NCI-H345 treated with DMSO at 0.1 percent for 48 hours (cell line): Measurements from ENCODE around the gene TEKT4.
"Not testable (repeated sequence)": the region's sequence is repeated elsewhere in the genome, so short reads cannot be mapped to it uniquely, and the experiment has no call there.

Experiments
- DNase-seq: peaks from one replicate; lab custom pipeline; 2025; ENCODE audit not compliant: unreplicated experiment; lab: John Stamatoyannopoulos, UW

TEKT4 gene

GRCh38 chr2:94875820-94876522, 4.7 kb downstream of the TEKT4 start:
- no peak for DNase-seq

- no peak for DNase-seq
Measured at GRCh38 chr2:94876523-94876863, 5.3 kb downstream of the TEKT4 start.

GRCh38 chr2:94877129-94877528, 5.9 kb downstream of the TEKT4 start:
- no peak for DNase-seq

DNA sequence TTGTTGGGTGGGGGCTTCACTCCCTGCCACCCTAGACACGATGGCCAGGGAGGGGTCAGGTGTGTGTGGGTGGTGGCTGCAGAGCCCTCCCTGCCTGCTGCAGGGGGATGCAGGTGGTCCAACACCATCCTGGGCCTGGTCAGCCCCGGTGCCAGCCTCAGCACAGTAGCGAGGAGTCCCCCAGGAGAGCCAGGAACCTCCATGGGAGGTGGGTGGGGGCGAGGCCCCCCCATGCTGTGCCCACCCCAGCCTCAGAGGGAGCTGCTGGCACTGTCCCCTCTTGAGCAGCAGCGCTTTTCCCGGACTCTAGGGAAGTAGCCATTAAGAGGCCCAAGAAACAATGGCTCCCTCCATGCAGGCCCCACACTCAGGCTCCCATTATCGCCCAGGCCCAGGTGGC, 7.3 kb downstream of the TEKT4 start:
- DNase-seq: not testable (repeated sequence)

DNA sequence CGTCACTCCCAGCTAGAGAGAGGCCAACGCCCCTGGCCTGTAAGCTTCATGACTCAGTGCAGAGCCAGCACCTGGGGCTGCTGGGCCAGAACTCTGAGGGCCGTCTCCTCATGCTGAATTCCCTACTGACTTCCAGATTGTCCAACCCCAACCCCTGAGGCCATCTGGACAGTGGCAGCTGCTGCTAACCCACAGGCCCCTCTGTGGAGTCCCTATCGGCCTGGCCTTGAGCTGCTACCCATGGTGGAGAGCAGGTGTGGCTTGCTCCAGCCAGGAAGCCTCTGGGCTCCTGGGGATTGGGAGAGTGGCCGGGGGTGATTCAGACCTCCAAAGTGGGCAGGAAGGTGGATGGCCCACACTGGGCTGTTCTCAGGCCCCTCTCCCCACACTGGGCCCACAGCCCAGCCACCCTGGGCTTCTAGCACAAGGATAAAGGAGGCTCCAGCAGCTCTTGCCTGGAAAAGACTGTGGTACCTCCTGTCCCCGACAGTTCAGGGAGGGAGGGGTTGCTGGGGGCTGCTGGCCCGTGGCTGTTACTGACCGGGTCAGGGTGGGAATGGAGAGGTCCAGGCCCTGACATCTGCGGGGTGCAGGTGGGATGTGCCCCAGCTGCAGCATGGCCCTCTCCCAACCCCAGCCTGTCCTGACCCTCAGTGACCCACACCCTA, 8.2 kb downstream of the TEKT4 start:
- no peak for DNase-seq

- DNase-seq: no peak
Measured at GRCh38 chr2:94879982-94880377, 8.8 kb downstream of the TEKT4 start.

DNA sequence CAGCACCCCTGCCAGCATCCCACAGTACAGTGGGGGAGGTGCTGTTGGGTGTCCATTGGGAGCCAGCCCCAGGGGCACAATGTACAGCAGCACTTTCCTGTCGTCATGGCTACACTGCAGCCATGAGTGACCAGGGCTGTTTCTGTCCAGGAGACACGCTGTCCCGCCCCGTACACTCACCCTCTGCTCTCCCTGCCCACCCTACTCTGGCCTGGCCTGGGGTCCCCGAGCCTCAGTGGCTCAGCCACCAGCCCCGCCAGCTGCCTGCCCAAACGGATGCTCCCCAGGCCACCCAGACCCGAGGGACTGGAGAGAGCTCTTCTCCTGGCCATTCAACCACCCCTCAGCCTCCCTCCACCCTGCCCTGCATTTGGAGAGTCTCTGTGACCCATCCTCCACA, 9.3 kb downstream of the TEKT4 start:
- DNase-seq: no peak

- DNase-seq: no peak
Measured at GRCh38 chr2:94881070-94881469, 9.8 kb downstream of the TEKT4 start.

DNA sequence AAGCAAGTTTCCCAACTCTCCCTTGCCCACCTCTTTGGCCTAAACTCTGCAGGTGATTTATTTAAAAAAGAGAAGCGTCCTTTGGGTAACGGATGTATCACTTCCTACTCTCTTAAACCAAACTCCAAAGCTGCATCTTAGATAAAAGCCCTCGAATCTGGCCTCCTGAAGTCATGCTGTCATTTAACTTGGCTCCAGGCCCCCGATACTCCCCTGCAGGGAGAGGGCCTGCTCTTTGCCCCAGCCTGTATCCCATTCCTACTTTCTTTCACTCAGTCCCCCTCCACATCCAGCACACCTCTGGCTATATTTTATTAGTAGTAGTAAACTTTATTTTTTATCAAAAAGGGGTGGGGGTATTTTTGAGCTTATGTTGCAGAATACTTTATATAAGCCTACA, 19.0 kb downstream of the TEKT4 start:
- no peak for DNase-seq

- not testable (repeated sequence) for DNase-seq
Measured at GRCh38 chr2:94895273-94895672, 24.0 kb downstream of the TEKT4 start.

- DNase-seq: not testable (repeated sequence)
Measured at GRCh38 chr2:94906976-94907375, 35.7 kb downstream of the TEKT4 start.

- DNase-seq: no peak
Measured at GRCh38 chr2:94923196-94923595, 52.0 kb downstream of the TEKT4 start.

- DNase-seq: not testable (repeated sequence)
Measured at GRCh38 chr2:94924999-94925398, 53.8 kb downstream of the TEKT4 start.
